ENCODE results near the gene SNED1.

SNED1 gene

DNA sequence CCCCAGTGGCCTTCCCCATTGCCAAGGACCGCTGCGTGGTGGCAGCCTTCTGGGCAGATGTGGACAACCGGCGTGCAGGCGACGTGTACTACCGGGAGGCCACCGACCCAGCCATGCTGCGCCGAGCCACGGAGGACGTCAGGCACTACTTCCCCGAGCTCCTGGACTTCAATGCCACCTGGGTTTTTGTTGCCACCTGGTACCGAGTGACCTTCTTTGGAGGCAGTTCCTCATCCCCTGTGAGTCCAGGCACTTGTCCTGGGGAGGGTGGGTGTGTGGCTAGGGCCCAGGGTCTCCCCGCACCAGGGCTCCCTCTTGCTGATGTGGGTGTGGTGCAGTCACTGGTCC is 31.9 kb downstream of the SNED1 start:
- Histone ChIP-seq H3K4me1 (ENCODE audit: control insufficient read depth, low read length) (no peaks in the 10 kb centered on the region), H3K79me2 (ENCODE audit: control insufficient read depth, low read length) (no peaks in the 10 kb centered on the region), H4K20me1 (ENCODE audit: control insufficient read depth, insufficient read depth, low read depth, low read length) (no peaks in the 10 kb centered on the region), H3F3A (ENCODE audit: control insufficient read depth, insufficient read depth) (no peaks in the 10 kb centered on the region; the same call in 1 of the 2 replicates), H3K4me3 (ENCODE audit: low read length) (no peak overlapping the region), H3K27ac (ENCODE audit: low read depth, low read length) (no peak overlapping the region), H3K9me3 (ENCODE audit: control insufficient read depth, insufficient read depth, low read length) (peaks cover 10% of the 10 kb centered on the region; the same call in 1 of the 2 replicates), H3K9me2 (replicated peaks; ENCODE audit: control insufficient read depth, low read length) (no peaks in the 10 kb centered on the region), H3K4me2 (ENCODE audit: low read length) (no peak overlapping the region), H3K36me3 (ENCODE audit: control insufficient read depth, low read length) (no peaks in the 10 kb centered on the region), H3K27me3 (ENCODE audit: control insufficient read depth, low read length) (peaks cover 3% of the 10 kb centered on the region; the same call in 1 of the 2 replicates)
- TF ChIP-seq, protein P1, sequence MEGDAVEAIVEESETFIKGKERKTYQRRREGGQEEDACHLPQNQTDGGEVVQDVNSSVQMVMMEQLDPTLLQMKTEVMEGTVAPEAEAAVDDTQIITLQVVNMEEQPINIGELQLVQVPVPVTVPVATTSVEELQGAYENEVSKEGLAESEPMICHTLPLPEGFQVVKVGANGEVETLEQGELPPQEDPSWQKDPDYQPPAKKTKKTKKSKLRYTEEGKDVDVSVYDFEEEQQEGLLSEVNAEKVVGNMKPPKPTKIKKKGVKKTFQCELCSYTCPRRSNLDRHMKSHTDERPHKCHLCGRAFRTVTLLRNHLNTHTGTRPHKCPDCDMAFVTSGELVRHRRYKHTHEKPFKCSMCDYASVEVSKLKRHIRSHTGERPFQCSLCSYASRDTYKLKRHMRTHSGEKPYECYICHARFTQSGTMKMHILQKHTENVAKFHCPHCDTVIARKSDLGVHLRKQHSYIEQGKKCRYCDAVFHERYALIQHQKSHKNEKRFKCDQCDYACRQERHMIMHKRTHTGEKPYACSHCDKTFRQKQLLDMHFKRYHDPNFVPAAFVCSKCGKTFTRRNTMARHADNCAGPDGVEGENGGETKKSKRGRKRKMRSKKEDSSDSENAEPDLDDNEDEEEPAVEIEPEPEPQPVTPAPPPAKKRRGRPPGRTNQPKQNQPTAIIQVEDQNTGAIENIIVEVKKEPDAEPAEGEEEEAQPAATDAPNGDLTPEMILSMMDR (IDR thresholded peaks at IDR 0.05; ENCODE audit: low read depth, low read length, poor library complexity, severe bottlenecking): no peak
- no peak for TF ChIP-seq EZH2phosphoT487 (IDR thresholded peaks at IDR 0.05; ENCODE audit: borderline replicate concordance, low read length)

DNA sequence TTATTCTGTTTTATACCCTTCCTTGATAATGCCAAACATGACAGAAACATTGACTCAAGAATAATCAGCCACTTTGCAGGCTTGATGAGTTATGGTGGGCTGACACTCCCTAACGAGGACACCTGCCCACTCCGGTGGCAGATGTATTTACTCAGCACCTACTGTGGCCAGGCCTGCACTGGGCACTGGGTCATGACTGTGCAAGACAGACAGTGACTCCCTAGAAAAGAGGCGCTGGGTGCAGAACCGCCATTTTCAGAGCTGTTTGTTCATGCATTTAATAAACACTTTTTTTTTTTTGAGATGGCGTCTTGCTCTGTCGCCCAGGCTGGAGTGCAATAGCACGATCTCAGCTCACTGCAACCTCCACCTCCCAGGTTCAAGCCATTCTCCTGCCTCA is 32.5 kb downstream of the SNED1 start:
- Histone ChIP-seq H3K36me3 (ENCODE audit: control insufficient read depth, low read length) (no peaks in the 10 kb centered on the region), H3F3A (ENCODE audit: control insufficient read depth, insufficient read depth) (no peaks in the 10 kb centered on the region; the same call in 1 of the 2 replicates), H3K4me2 (ENCODE audit: low read length) (no peak overlapping the region), H3K4me1 (ENCODE audit: control insufficient read depth, low read length) (no peaks in the 10 kb centered on the region), H3K9me2 (replicated peaks; ENCODE audit: control insufficient read depth, low read length) (no peaks in the 10 kb centered on the region), H3K27ac (ENCODE audit: low read depth, low read length) (no peak overlapping the region), H4K20me1 (ENCODE audit: control insufficient read depth, insufficient read depth, low read depth, low read length) (no peaks in the 10 kb centered on the region), H3K79me2 (ENCODE audit: control insufficient read depth, low read length) (no peaks in the 10 kb centered on the region), H3K4me3 (ENCODE audit: low read length) (no peak overlapping the region), H3K9me3 (ENCODE audit: control insufficient read depth, insufficient read depth, low read length) (peaks cover 7% of the 10 kb centered on the region; the same call in 1 of the 2 replicates), H3K27me3 (ENCODE audit: control insufficient read depth, low read length) (peaks cover 4% of the 10 kb centered on the region; the same call in 1 of the 2 replicates)
- TF ChIP-seq, protein P1 (IDR thresholded peaks at IDR 0.05; ENCODE audit: low read depth, low read length, poor library complexity, severe bottlenecking): no peak
- no peak for TF ChIP-seq EZH2phosphoT487 (IDR thresholded peaks at IDR 0.05; ENCODE audit: borderline replicate concordance, low read length)

DNA sequence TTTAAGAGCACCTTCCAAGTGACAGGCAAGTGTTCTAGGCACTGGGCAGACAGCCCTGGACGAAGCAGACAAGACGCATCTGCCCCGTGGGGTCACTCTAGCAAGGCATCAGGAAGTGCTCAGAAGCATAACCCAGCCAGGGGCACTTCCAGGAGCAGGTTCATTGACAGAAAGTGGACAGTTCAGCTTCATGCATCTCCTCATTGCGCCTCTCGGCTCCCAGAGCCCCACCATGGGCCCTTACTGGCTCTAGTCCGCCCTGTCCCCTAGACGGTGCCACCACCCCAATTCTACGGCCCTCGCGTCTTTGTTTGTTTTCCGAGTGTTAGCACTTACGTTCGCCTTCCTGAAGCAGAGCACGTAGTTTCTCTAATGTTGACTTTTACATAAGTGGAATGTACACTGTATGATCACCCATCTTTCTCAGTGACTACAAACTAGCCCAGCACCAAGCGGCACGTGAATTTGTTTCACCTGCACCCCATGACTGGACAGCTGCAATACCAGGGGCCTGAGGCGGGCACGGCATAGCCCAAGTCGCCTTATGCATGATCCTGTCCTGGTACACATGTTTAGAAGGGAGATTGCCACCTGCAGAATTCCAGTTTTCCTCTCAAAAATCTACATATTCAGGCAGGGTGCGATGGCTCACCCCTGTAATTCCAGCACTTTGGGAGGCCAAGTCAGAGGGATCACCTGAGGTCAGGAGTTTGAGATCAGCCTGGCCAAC is 33.2 kb downstream of the SNED1 start:
- Histone ChIP-seq H3K27ac (ENCODE audit: low read depth, low read length) (no peak overlapping the region), H3K79me2 (ENCODE audit: control insufficient read depth, low read length) (no peaks in the 10 kb centered on the region; the same call in 1 of the 2 replicates), H3F3A (ENCODE audit: control insufficient read depth, insufficient read depth) (no peaks in the 10 kb centered on the region; the same call in 1 of the 2 replicates), H3K4me3 (ENCODE audit: low read length) (no peak overlapping the region), H3K4me1 (ENCODE audit: control insufficient read depth, low read length) (peaks cover 6% of the 10 kb centered on the region), H4K20me1 (ENCODE audit: control insufficient read depth, insufficient read depth, low read depth, low read length) (no peaks in the 10 kb centered on the region), H3K36me3 (ENCODE audit: control insufficient read depth, low read length) (no peaks in the 10 kb centered on the region), H3K4me2 (ENCODE audit: low read length) (no peak overlapping the region), H3K9me3 (ENCODE audit: control insufficient read depth, insufficient read depth, low read length) (peaks cover 3% of the 10 kb centered on the region; the same call in 1 of the 2 replicates), H3K27me3 (ENCODE audit: control insufficient read depth, low read length) (peaks cover 7% of the 10 kb centered on the region), H3K9me2 (replicated peaks; ENCODE audit: control insufficient read depth, low read length) (no peaks in the 10 kb centered on the region)
- TF ChIP-seq EZH2phosphoT487 (IDR thresholded peaks at IDR 0.05; ENCODE audit: borderline replicate concordance, low read length): no peak
- TF ChIP-seq, protein P1 (IDR thresholded peaks at IDR 0.05; ENCODE audit: low read depth, low read length, poor library complexity, severe bottlenecking): no peak

Measured in DOHH2 (cell line).